ENCODE results near the gene NR5A1.

The NR5A1 gene

GRCh38 chr9:124498040-124498439 lies 9.2 kb downstream of the NR5A1 start:
- no peak for DNase-seq

DNA sequence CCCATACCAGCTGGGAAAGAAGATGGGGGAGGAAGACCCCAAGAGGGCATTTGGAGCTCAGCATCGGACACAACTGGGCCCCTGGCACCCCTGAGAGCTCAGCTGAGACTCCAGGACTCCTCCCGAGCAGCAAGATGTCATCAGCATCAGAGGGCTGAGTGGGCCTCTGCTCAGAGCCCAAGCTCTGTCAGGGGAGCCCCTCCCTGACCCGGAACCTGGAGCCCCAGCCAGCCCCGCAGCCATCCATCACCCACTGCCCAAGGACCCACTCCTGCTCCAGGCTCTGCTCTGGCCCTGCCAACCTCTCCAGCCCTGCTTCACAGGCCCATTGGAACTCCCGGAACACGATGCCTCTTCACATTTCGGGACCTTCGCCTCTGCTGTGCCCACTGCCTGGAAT lies 9.8 kb downstream of the NR5A1 start:
- DNase-seq: no peak

DNA sequence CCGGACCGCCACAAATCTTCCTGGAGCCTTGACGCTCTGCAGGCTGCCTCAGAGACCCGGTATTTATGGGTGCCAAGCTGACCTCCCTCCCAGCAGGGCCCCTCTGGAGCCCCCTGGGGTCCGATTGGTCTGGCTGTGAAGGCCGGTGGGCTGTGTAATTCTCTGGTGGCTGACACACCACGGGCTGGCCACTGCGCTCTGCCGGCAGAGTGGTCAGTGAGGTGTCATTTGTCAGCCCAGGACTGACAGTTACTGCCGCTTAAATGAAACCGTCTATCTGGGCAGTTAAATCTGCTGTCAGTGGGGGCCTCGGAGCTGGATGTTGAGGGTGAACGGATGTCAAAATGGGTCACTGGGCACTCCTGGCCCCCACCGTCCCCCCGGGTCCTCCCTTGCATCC lies 10.7 kb downstream of the NR5A1 start:
- DNase-seq: no peak

GRCh38 chr9:124496075-124496449 lies 11.1 kb downstream of the NR5A1 start:
- DNase-seq: no peak

- no peak for DNase-seq
These were observed 11.8 kb downstream of the NR5A1 start for GRCh38 chr9:124495126-124496074.

DNA sequence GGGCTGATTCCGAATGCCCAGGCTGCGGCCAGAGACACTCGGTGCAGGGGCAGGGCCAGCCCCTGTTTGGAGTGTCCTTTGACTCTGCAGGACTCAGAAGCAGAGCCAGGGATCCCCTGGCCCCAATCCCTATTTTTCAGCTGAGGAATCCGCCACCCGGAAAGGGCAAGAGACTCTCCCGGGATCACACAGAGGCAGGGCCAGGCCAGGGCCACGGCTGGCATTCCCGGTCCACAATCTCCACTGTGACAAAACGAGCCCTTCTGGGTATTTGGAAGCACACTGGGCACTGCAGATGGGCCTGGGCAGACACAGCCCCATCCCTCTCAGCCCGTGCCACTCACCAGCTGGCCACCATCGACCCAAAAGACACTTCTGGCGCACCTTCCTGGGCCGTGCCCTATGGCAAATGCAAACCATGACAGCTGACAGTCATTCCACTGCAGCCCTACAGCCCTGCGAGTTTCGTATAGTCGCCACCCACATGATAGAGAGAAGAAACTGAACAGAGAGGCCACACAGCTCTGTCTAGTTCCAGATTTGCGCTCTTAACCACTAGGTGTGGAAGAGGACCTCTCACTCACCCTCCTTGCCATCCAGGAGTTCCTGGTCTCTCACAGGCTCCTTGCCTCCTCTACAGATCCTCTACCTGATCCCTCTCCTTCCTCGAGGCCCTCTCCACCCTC lies 13.3 kb downstream of the NR5A1 start:
- DNase-seq: no peak

GRCh38 chr9:124493218-124493617 lies 14.0 kb downstream of the NR5A1 start:
- DNase-seq: no peak

DNA sequence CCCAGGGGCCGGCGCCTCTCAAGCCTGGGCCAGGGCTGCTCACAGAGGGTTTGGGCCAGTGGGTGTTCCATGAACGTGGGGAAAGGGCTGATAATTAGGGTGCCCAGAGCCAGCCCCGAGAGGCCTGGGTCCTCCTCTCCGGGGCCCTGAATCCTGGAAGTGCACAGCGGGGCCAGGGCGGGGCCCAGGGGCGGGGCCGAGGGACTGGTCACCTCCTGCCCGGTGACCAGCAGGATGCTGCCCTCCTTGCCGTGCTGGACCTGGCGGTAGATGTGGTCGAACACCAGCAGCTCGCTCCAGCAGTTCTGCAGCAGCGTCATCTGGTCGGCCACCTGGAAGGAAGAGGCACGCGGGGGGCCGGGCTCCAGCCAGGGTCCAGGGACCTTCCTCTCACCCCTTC lies 14.4 kb downstream of the NR5A1 start:
- DNase-seq: no peak

- DNase-seq: no peak
These were observed 15.9 kb downstream of the NR5A1 start for GRCh38 chr9:124491049-124491975.

DNA sequence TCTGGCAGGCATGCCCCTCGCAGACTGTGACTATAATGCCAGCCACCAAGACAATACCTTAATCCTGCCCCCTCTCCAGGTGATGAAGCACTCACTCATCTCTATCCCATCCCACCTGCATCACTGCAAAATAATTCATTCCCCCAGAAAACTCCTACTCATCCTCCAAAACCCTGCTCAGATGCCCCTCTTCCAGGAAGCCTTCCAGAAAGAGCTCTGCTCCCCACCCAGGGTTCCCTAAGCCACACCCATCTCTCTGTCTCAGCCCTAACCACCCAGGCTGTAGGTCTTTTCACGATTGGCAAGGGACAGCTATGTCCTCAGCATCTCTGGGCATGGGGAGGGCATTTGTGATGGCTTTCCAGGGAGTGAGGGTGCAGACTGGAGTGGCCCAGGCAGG lies 17.2 kb downstream of the NR5A1 start:
- no peak for DNase-seq

- DNase-seq: no peak
These were observed 18.0 kb downstream of the NR5A1 start for GRCh38 chr9:124489222-124489621.

- DNase-seq: no peak
These were observed 18.5 kb downstream of the NR5A1 start for GRCh38 chr9:124488641-124489210.

GRCh38 chr9:124487260-124488182 lies 19.7 kb downstream of the NR5A1 start:
- no peak for DNase-seq

GRCh38 chr9:124486778-124487259 lies 20.4 kb downstream of the NR5A1 start:
- DNase-seq: no peak

DNA sequence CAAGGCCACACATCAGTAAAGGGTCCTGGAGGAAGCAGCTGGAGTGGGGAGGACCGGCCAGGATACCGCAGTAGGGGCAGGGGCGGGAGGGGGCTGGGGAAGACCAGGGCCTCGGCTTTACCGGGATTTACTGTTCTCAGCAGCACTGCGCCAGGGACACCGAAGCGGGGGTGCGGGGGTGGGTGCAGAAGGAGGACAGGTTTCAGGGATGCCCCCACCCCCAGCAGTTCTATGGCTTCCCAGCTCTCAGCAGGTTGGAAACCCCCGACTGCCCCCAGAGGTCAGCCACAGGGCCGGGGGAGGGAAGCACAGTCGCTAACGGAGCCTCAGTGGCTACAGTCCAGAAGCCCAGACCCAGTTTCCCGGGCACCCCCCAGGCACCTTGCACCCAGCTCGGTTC lies 21.3 kb downstream of the NR5A1 start:
- DNase-seq: no peak

- DNase-seq: no peak
These were observed 22.0 kb downstream of the NR5A1 start for GRCh38 chr9:124485201-124485600.

GRCh38 chr9:124483481-124483880 lies 23.7 kb downstream of the NR5A1 start:
- no peak for DNase-seq

- no peak for DNase-seq
These were observed 24.7 kb downstream of the NR5A1 start for GRCh38 chr9:124482431-124483031.

GRCh38 chr9:124481115-124481514 lies 26.1 kb downstream of the NR5A1 start:
- no peak for DNase-seq

DNA sequence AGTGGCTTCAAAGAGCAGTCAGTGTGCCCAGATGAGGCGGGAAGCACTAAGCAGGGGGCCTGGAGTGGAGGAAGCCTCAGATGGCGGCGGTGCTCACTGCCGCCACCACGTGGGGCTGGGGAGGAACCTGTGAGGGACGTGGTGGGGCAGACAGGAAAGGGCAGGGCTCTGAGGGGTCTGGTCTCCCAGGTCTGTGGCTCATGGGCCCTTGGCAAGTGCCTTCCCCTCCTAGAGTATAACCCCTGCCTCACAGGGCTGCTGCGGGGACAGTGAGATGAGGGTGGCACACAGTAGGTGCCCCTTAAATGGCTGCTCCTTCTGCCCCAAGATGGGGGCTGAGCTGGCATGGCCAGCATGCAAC lies 26.6 kb downstream of the NR5A1 start:
- no peak for DNase-seq

GRCh38 chr9:124479947-124480620 lies 27.1 kb downstream of the NR5A1 start:
- no peak for DNase-seq

Measured in SHP77 treated with DMSO at 0.1 percent for 48 hours (cell line).